ENCODE data around the gene PRKRA. TPM values are rescaled to one million over a fixed set of nuclear protein-coding genes. Genes with fewer than 3 reads are reported as not detected.

The PRKRA gene
- polyA plus RNA-seq, 1 of the 3 experiments (the other 2 are of a cell fraction): 44.3 TPM

DNA sequence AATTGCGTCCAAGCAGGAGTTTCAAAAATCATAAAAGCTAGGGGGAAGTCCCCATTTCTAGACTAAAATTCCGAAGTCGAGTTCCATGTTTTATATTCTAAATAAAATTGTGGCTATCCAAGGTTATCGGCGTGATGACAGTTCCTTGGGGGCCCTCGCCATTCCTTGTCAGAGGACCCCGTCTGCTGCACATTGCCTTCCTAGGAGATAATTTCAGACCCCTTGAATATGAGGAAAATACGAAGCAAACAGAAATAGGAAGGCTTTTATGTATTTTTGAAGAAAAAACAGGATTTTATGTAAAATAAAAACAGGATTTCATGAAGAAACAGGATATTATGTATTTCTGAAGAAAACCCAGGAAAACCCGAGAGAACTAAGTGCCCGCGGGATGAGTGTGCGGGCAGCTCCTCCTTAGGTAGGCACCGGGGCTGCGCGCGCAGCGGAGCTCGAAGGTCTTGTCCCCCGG lies 28.8 kb upstream of the PRKRA start:
- Histone ChIP-seq H3K4me1 (ENCODE audit: control insufficient read depth in 1 of 2, insufficient read depth in 2 of 2, low read depth in 1 of 2, low read length in 1 of 2) (peaks cover 17 to 21% of the 10 kb centered on the region in 2 experiments; a peak in 3 of 4 replicates), H3K9me2 (no peaks in the 10 kb centered on the region), H3K36me3 (replicated peaks in 1 of 2; ENCODE audit: control insufficient read depth in 1 of 2, insufficient read depth in 2 of 2, low read length in 1 of 2) (peaks cover 0 to 5% of the 10 kb centered on the region in 2 experiments), H3K79me2 (ENCODE audit: insufficient read depth) (peaks cover 75% of the 10 kb centered on the region), H3K9me3 (no peaks in the 10 kb centered on the region), H3K27me3 (ENCODE audit: insufficient read depth) (no peaks in the 10 kb centered on the region), H2AFZ (ENCODE audit: low read depth) (peak overlapping the region; percentile 78), H3K4me2 (peak overlapping the region; percentile 56), H3K4me3 (ENCODE audit: low read depth in 2 of 2, low read length in 1 of 2) (peak overlapping the region; percentile 74 to 80), H4K20me1 (ENCODE audit: insufficient read depth) (peaks cover 38% of the 10 kb centered on the region), H3K27ac (ENCODE audit: low read depth in 2 of 2, low read length in 1 of 2) (peak overlapping the region; percentile 72 to 82), H3F3A (replicated peaks; ENCODE audit: insufficient read depth) (peaks cover 16% of the 10 kb centered on the region), H3K9ac (peak overlapping the region; percentile 79; the same call in 1 of the 2 replicates)
- POLR2A ChIA-PET: interaction anchor here (1.0 to 1.5 kb wide), 3 partner anchors 29 to 65 kb away, joined by 3 to 8 read pairs (median 3); partner anchors contain the start of genes PJVK and PRKRA
- DNase-seq: no peak
- WGBS (ENCODE audit: low lambda C conversion rate): 50% methylated on average over 13 of the region's 19 CpGs
- TF ChIP-seq, protein P1, sequence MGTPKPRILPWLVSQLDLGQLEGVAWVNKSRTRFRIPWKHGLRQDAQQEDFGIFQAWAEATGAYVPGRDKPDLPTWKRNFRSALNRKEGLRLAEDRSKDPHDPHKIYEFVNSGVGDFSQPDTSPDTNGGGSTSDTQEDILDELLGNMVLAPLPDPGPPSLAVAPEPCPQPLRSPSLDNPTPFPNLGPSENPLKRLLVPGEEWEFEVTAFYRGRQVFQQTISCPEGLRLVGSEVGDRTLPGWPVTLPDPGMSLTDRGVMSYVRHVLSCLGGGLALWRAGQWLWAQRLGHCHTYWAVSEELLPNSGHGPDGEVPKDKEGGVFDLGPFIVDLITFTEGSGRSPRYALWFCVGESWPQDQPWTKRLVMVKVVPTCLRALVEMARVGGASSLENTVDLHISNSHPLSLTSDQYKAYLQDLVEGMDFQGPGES (IDR thresholded peaks at IDR 0.05; ENCODE audit: low read depth, low read length): no peak
- TF ChIP-seq TEAD4 (IDR thresholded peaks at IDR 0.05; ENCODE audit: borderline replicate concordance, insufficient read depth) (no peak), FOSL2 (IDR thresholded peaks at IDR 0.05; ENCODE audit: borderline replicate concordance, low read depth) (no peak), NFIC (IDR thresholded peaks at IDR 0.05; ENCODE audit: borderline replicate concordance) (no peak)
- CTCF ChIA-PET: interaction anchor here (0.6 to 1.5 kb wide), 5 partner anchors 29 to 740 kb away, joined by 3 to 4 read pairs (median 3); partner anchors contain the start of genes PJVK and PRKRA

DNA sequence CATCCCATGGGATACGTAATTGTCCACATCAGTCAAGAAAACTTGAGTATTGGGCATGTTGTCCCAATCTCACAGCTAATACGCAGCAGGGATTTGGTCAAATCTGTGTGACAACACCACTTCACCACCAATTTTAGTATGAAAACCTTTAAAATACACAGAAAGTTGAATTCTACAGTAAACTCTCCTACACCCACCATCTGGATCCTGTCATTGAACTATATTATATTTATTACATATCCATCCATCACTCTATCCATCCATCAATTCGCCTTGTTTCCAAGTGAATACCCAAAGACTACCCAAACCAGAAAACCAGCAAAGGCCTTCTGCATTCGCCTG lies 28.3 kb upstream of the PRKRA start:
- Histone ChIP-seq H3K27ac (ENCODE audit: low read depth in 2 of 2, low read length in 1 of 2) (peak overlapping the region; percentile 78 to 82; a peak in 2 of 4 replicates), H3K9me3 (no peaks in the 10 kb centered on the region), H3K4me2 (no peak overlapping the region; the same call in 1 of the 2 replicates), H3K27me3 (ENCODE audit: insufficient read depth) (no peaks in the 10 kb centered on the region), H3K9ac (no peak overlapping the region), H3K36me3 (replicated peaks in 1 of 2; ENCODE audit: control insufficient read depth in 1 of 2, insufficient read depth in 2 of 2, low read length in 1 of 2) (peaks cover 0 to 5% of the 10 kb centered on the region in 2 experiments), H2AFZ (ENCODE audit: low read depth) (peak overlapping the region; percentile 95), H3F3A (replicated peaks; ENCODE audit: insufficient read depth) (peaks cover 16% of the 10 kb centered on the region), H3K4me1 (ENCODE audit: control insufficient read depth in 1 of 2, insufficient read depth in 2 of 2, low read depth in 1 of 2, low read length in 1 of 2) (peaks cover 16 to 17% of the 10 kb centered on the region in 2 experiments), H3K79me2 (ENCODE audit: insufficient read depth) (peaks cover 69% of the 10 kb centered on the region), H4K20me1 (ENCODE audit: insufficient read depth) (peaks cover 33% of the 10 kb centered on the region), H3K9me2 (no peaks in the 10 kb centered on the region), H3K4me3 (ENCODE audit: low read depth in 2 of 2, low read length in 1 of 2) (peak overlapping the region in 1 of 2 experiments; percentile 93; a peak in 1 of 4 replicates)
- CTCF ChIA-PET: interaction anchor here (0.6 to 1.5 kb wide), 4 partner anchors 28 to 740 kb away, joined by 3 to 4 read pairs (median 3); partner anchors contain the start of genes PJVK and PRKRA
- POLR2A ChIA-PET: interaction anchor here (1.5 kb wide), 1 partner anchor 28 kb away, joined by 8 read pairs; the partner anchor contains the start of genes PJVK and PRKRA
- no peak for TF ChIP-seq POLR2AphosphoS5 (IDR thresholded peaks at IDR 0.05; ENCODE audit: low read depth, low read length)
- no peak for TF ChIP-seq FOXJ3 (CRISPR knock-in tag; IDR thresholded peaks at IDR 0.05)
- no peak for TF ChIP-seq SMC3 (IDR thresholded peaks at IDR 0.05; ENCODE audit: low read depth, low read length)
- TF ChIP-seq, protein P2, sequence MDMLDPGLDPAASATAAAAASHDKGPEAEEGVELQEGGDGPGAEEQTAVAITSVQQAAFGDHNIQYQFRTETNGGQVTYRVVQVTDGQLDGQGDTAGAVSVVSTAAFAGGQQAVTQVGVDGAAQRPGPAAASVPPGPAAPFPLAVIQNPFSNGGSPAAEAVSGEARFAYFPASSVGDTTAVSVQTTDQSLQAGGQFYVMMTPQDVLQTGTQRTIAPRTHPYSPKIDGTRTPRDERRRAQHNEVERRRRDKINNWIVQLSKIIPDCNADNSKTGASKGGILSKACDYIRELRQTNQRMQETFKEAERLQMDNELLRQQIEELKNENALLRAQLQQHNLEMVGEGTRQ (IDR thresholded peaks at IDR 0.05; ENCODE audit: borderline replicate concordance, low read depth, low read length): no peak
- TF ChIP-seq, protein P3, sequence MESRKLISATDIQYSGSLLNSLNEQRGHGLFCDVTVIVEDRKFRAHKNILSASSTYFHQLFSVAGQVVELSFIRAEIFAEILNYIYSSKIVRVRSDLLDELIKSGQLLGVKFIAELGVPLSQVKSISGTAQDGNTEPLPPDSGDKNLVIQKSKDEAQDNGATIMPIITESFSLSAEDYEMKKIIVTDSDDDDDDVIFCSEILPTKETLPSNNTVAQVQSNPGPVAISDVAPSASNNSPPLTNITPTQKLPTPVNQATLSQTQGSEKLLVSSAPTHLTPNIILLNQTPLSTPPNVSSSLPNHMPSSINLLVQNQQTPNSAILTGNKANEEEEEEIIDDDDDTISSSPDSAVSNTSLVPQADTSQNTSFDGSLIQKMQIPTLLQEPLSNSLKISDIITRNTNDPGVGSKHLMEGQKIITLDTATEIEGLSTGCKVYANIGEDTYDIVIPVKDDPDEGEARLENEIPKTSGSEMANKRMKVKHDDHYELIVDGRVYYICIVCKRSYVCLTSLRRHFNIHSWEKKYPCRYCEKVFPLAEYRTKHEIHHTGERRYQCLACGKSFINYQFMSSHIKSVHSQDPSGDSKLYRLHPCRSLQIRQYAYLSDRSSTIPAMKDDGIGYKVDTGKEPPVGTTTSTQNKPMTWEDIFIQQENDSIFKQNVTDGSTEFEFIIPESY (IDR thresholded peaks at IDR 0.05; ENCODE audit: borderline replicate concordance, low read depth): no peak
- TF ChIP-seq FOSL2 (IDR thresholded peaks at IDR 0.05; ENCODE audit: borderline replicate concordance, low read depth): no peak
- no peak for TF ChIP-seq RFX5 (IDR thresholded peaks at IDR 0.05; ENCODE audit: low read length)
- TF ChIP-seq, protein P1 (IDR thresholded peaks at IDR 0.05; ENCODE audit: low read depth, low read length): no peak
- TF ChIP-seq TAF1 (IDR thresholded peaks at IDR 0.05; ENCODE audit: borderline replicate concordance, low read depth, low read length): no peak
- no peak for TF ChIP-seq MEF2A (IDR thresholded peaks at IDR 0.05; ENCODE audit: borderline replicate concordance, low read depth)
- TF ChIP-seq, protein P4, sequence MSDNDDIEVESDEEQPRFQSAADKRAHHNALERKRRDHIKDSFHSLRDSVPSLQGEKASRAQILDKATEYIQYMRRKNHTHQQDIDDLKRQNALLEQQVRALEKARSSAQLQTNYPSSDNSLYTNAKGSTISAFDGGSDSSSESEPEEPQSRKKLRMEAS (IDR thresholded peaks at IDR 0.05; ENCODE audit: low read depth): no peak
- no peak for TF ChIP-seq RXRA (IDR thresholded peaks at IDR 0.05; ENCODE audit: borderline replicate concordance, low read depth)
- no peak for TF ChIP-seq RCOR1 (IDR thresholded peaks at IDR 0.05; ENCODE audit: low read length)
- no peak for TF ChIP-seq TCF12 (IDR thresholded peaks at IDR 0.05)
- 81% methylated on average over 4 of the region's 4 CpGs for WGBS (ENCODE audit: low lambda C conversion rate)
- no peak for DNase-seq

Measured in SK-N-SH (cell line).